ENCODE data around the gene RNF115. TPM values are rescaled to one million over a fixed set of nuclear protein-coding genes. Genes with fewer than 3 reads are reported as not detected.

The RNF115 gene
- total and polyA plus RNA-seq, 2 of the 8 experiments (the other 6 are each of a cell fraction or from before 2014, with no cell fraction given) = 4.7 to 10.8 TPM

DNA sequence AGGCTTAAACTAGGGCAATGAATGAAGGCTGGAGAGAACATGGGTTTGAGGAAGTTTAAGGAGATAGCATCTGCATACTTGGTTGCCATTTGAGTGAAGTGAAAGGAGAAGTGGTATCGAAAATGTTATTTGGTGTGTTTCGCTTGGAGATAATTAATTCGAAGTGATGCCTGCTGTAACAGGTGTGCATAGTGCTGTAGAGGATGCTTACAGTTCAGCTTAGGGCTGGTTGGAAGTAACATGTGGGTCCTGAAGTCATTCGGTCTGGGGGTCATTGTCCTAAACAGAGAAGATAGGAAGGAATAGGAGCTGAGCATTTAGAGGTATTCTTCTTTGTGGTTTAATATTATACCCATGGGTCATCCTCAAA is 21.2 kb upstream of the RNF115 start (continued):
- TF ChIP-seq RXRA (IDR thresholded peaks at IDR 0.05; ENCODE audit: insufficient read depth, low read depth, low read length) = no peak

Measured in H1 (cell line).